ENCODE measurements around the gene TMEM238L. TPM values are rescaled to one million over a fixed set of nuclear protein-coding genes. Genes with fewer than 3 reads are reported as not detected.

Gene TMEM238L
- total and polyA plus RNA-seq, 2 of the 8 experiments (the other 6 are each of a cell fraction or from before 2014, with no cell fraction given): not detected

DNA sequence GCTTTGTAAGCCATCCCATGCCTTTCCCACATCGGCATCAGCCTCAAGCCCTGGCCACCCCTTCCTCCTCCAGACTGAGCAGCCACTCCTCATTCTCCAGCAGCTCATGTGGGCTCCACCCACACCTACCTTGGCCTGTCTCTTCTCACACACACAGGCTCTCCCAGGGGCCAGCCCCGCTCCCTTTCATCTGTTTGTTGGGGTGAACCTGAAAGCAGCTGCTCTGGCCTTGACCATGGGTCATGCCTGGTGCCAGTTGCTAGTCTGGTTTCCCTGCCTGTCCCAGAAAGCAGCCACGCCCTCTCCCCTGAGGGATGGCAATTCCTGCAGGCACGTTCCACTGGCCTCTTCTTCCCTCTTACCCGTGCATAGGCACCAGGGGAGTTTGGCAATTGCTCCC lies 11.4 kb upstream of the TMEM238L start:
- no peak overlapping the region for H3K23ac ChIP-seq (ENCODE audit: insufficient read length)
- CTCF ChIA-PET (ENCODE audit: partially characterized antibody): interaction anchor here (1.1 to 1.9 kb wide), 4 partner anchors 10 to 78 kb away, joined by 3 to 5 read pairs (median 4); no protein-coding TSS in a partner anchor
- no peak overlapping the region for H3K4me2 ChIP-seq (ENCODE audit: insufficient read depth in 1 of 2, low read depth in 2 of 2, low read length in 2 of 2)
- no peak overlapping the region for H4K5ac ChIP-seq (ENCODE audit: insufficient read length, low read depth, low read length)
- no peak overlapping the region for H3K56ac ChIP-seq (replicated peaks; ENCODE audit: insufficient read length, low read depth, low read length)
- no peak overlapping the region for H2AK5ac ChIP-seq (ENCODE audit: low read depth, low read length)
- no peak overlapping the region for H3K9ac ChIP-seq (replicated peaks in 1 of 4; ENCODE audit: extremely low read depth in 1 of 4, low read depth in 3 of 4, low read length in 3 of 4)
- no peak overlapping the region for H2BK15ac ChIP-seq (ENCODE audit: low read length)
- DNase-seq (ENCODE audit: low read depth in 1 of 2, low spot score in 2 of 2): no peak
- no peak overlapping the region for H4K8ac ChIP-seq (ENCODE audit: extremely low read depth, insufficient read depth, low read length)
- H3K27me3 ChIP-seq (replicated peaks in 1 of 4; ENCODE audit: control insufficient read depth in 3 of 4, extremely low read depth in 1 of 4, insufficient read depth in 3 of 4, low read length in 3 of 4): no peaks in the 10 kb centered on the region
- no peaks in the 10 kb centered on the region for H3K23me2 ChIP-seq (ENCODE audit: low read depth, low read length)
- no peak overlapping the region for H3K18ac ChIP-seq (ENCODE audit: extremely low read depth, low read length)
- peak overlapping the region; percentile 59 for H3K4ac ChIP-seq (replicated peaks; ENCODE audit: insufficient read length, low read depth, low read length)
- no peak overlapping the region for H4K91ac ChIP-seq (replicated peaks; ENCODE audit: insufficient read length, low read length)
- POLR2A ChIA-PET (ENCODE audit: partially characterized antibody): interaction anchor here (1.2 kb wide), 1 partner anchor 23 kb away, joined by 3 read pairs; the partner anchor contains the start of gene PIRT
- H3K4me1 ChIP-seq (replicated peaks in 1 of 4; ENCODE audit: control insufficient read depth in 3 of 4, insufficient read depth in 4 of 4, low read length in 3 of 4): no peaks in the 10 kb centered on the region
- no peak overlapping the region for H2BK12ac ChIP-seq (ENCODE audit: low read depth, low read length)
- H3K9me3 ChIP-seq (ENCODE audit: insufficient read depth in 2 of 2, low read depth in 1 of 2, low read length in 1 of 2): no peaks in the 10 kb centered on the region
- WGBS, 2 experiments (ENCODE audit: extremely low coverage in 1 of 2, insufficient coverage in 1 of 2, insufficient read length in 1 of 2, insufficient replicate concordance in 2 of 2, low coverage in 1 of 2, low lambda C conversion rate in 2 of 2, missing lambda C conversion rate in 1 of 2): 86% methylated on average over 5 of the region's 5 CpGs; no CpG with 5 or more reads in 1 of the 2 experiments
- H3K79me1 ChIP-seq (ENCODE audit: low read depth, low read length): no peaks in the 10 kb centered on the region
- H3K27ac ChIP-seq (ENCODE audit: low read depth, low read length): no peak overlapping the region
- no peak overlapping the region for H3K4me3 ChIP-seq (ENCODE audit: extremely low read depth in 1 of 4, insufficient read depth in 2 of 4, low read depth in 3 of 4, low read length in 4 of 4)
- no peak overlapping the region for H2BK20ac ChIP-seq (ENCODE audit: low read length)
- no peaks in the 10 kb centered on the region for H3K79me2 ChIP-seq (ENCODE audit: control insufficient read depth in 1 of 2, insufficient read depth in 2 of 2, low read length in 2 of 2)
- no peaks in the 10 kb centered on the region for H3K36me3 ChIP-seq (ENCODE audit: control insufficient read depth in 2 of 4, insufficient read depth in 4 of 4, low read length in 3 of 4)
- H3K14ac ChIP-seq (ENCODE audit: insufficient read length): no peak overlapping the region
- no peak for FAIRE-seq
- H2BK120ac ChIP-seq (replicated peaks; ENCODE audit: low read depth, low read length): no peak overlapping the region
- H2AFZ ChIP-seq (ENCODE audit: low read length): no peak overlapping the region
- no peak overlapping the region for H2BK5ac ChIP-seq (ENCODE audit: low read depth, low read length)
- H4K20me1 ChIP-seq (replicated peaks in 1 of 2; ENCODE audit: control insufficient read depth in 1 of 2, insufficient read depth in 2 of 2, low read length in 2 of 2): no peaks in the 10 kb centered on the region
- TF ChIP-seq SP4 (IDR thresholded peaks at IDR 0.05; ENCODE audit: low read length) (no peak), JUND (IDR thresholded peaks at IDR 0.05; ENCODE audit: low read length) (no peak), KDM4A (IDR thresholded peaks at IDR 0.05; ENCODE audit: low read depth, low read length, severe bottlenecking) (no peak), SIRT6 (IDR thresholded peaks at IDR 0.05; ENCODE audit: low read length) (no peak), SIN3A (conservative IDR thresholded peaks at IDR 0.05 in 1 of 2, IDR thresholded peaks at IDR 0.05 in 1 of 2; ENCODE audit: low read depth in 1 of 2, low read length in 2 of 2) (no peak)
- TF ChIP-seq, protein P1, sequence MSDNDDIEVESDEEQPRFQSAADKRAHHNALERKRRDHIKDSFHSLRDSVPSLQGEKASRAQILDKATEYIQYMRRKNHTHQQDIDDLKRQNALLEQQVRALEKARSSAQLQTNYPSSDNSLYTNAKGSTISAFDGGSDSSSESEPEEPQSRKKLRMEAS (IDR thresholded peaks at IDR 0.05): no peak
